Lower lobe of right lung (tissue), 2 donors: Measurements from ENCODE around the gene HOPX. TPM values are rescaled to one million over a fixed set of nuclear protein-coding genes. Genes with fewer than 3 reads are reported as not detected.
A peak's percentile ranks its signal among the peaks of the same experiment; 100 is the strongest.

ENCODE experiments used
- ATAC-seq, 2 donors: fragments of 200-7000 bp; cut with Tn5 transposase; one replicate each; pipeline ENCODE4 v1.9.1; 2020 to 2022; ENCODE audit warnings: mild to moderate bottlenecking in 2 of 2, moderate library complexity in 2 of 2
- DNase-seq: peaks from one replicate; pipeline ENCODE4 v3.0.0-alpha.2; 2020
- H3K27ac ChIP-seq: fragments of 200-600 bp; one replicate; pipeline ENCODE4 v1.8.0; 2022
- H3K27me3 ChIP-seq: fragments of 200-600 bp; one replicate; pipeline ENCODE4 v1.8.0; 2022; ENCODE audit warnings: low read depth
- H3K36me3 ChIP-seq: fragments of 200-600 bp; one replicate; pipeline ENCODE4 v1.8.0; 2022; ENCODE audit warnings: mild to moderate bottlenecking
- H3K4me1 ChIP-seq: fragments of 200-600 bp; one replicate; pipeline ENCODE4 v1.8.0; 2022
- H3K4me3 ChIP-seq: fragments of 200-600 bp; one replicate; pipeline ENCODE4 v1.8.0; 2022; ENCODE audit warnings: mild to moderate bottlenecking
- H3K9me3 ChIP-seq: fragments of 200-600 bp; one replicate; pipeline ENCODE4 v1.8.0; 2022
- CTCF ChIP-seq: fragments of 200-600 bp; IDR thresholded peaks from one replicate; pipeline ENCODE4 v1.8.0; 2022; ENCODE audit warnings: antibody characterized with exemption, mild to moderate bottlenecking
- intact Hi-C: fragments of 100-400 bp; cut with DNase I; formaldehyde crosslinking; loops from one replicate; pipeline ENCODE4 v1.11.0; 2022
- total RNA-seq: library from RNA; stranded (reverse); fragmentation: NEBNext Ultra II Directional; extraction: Animal tissue kit (Norgen Biotek cat#: 25700); gene quantifications from one replicate; pipeline ENCODE4 v1.2.1, GENCODE V29; 2021
- donor health status: DM: no; HTN: yes; CAD: no; lungs with severe emphysema.

The HOPX gene
- total RNA-seq, 1 donor from 2014 or later: 341 TPM

GRCh38 chr4:56723201-56723605, 42.1 kb upstream of the HOPX start:
- H3K36me3 ChIP-seq: no peaks in the 10 kb centered on the region
- H3K4me1 ChIP-seq: peaks cover 4% of the 10 kb centered on the region
- no peaks in the 10 kb centered on the region for H3K27me3 ChIP-seq
- H3K27ac ChIP-seq: no peak overlapping the region
- DNase-seq: no peak
- no peak for TF ChIP-seq CTCF
- H3K9me3 ChIP-seq: no peaks in the 10 kb centered on the region
- no peak overlapping the region for H3K4me3 ChIP-seq
- ATAC-seq: peak in 1 of 2 donors; percentile 19
- intact Hi-C loops: no loop called here

GRCh38 chr4:56708146-56708545, 27.1 kb upstream of the HOPX start:
- Histone ChIP-seq H3K27ac (no peak overlapping the region), H3K36me3 (no peaks in the 10 kb centered on the region), H3K9me3 (peaks cover 4% of the 10 kb centered on the region), H3K4me1 (no peaks in the 10 kb centered on the region), H3K4me3 (no peak overlapping the region), H3K27me3 (no peaks in the 10 kb centered on the region)
- DNase-seq (no peak), ATAC-seq (no peak)
- intact Hi-C loops: no loop called here
- TF ChIP-seq CTCF: no peak

DNA sequence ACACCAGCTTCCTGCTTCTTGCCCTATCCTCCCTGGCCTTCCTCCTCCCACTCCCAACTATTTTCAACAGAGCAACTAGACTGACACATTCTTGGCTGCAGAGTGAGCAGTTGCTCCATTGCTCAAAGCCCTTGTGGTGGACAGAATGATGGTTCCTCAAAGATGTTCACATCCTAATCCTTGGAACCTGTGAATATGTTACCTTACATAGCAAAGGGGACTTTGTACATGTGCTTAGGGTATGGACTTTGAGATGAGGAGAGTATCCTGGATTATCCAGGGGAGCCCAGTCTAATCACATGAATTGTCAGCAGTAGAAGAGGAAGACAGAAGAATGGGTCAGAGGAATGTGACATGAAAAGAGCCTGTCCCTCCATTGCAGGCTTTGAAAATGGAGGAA, 24.9 kb upstream of the HOPX start:
- intact Hi-C loops: no loop called here
- Histone ChIP-seq H3K4me3 (no peak overlapping the region), H3K36me3 (no peaks in the 10 kb centered on the region), H3K27me3 (no peaks in the 10 kb centered on the region), H3K27ac (no peak overlapping the region), H3K4me1 (no peaks in the 10 kb centered on the region), H3K9me3 (no peaks in the 10 kb centered on the region)
- ATAC-seq (no peak), DNase-seq (no peak)
- TF ChIP-seq CTCF: no peak

- Histone ChIP-seq H3K9me3 (no peaks in the 10 kb centered on the region), H3K36me3 (no peaks in the 10 kb centered on the region)
- intact Hi-C loops: no loop called here
Observed at GRCh38 chr4:56705334-56705733, 24.2 kb upstream of the HOPX start.

DNA sequence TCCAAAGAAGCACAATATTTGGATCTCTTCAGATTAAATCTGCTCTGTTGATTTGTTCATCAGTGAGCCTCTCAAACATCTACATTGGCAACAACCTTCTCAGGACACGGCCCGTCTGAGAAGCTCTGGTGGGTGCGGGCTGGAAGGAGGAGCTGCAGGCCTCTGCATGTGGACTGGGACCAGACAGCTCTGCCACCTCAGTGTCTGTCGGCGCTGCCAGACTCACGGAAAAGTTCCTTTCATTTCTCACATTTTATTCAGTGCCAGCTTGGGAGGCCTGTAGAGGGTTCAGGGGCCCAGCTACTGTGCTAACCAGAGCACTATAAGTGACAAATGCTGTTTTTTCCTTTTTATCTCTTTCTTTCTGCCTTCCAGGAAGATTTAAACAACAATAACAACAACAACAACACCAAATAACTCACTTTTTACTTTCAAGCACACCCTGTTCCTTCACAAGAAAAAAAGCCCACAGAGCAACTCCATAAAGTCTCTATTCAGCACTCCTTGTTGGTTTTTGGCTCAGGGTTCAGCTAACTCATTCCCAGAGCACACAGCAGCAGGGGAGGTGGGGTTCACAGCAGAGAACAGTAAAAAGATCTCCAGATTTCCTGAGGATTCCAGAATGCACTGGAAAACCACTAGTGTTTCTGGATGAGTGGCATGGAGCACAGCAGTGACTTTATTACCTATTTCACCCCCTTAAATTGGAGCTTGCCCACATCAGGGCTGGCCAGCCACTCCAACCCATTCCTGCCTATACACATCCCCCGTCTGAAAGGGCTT, 23.2 kb upstream of the HOPX start:
- peak overlapping the region; percentile 28 for H3K27ac ChIP-seq
- intact Hi-C loops: no loop called here
- ATAC-seq (peak in 1 of 2 donors; percentile 54), DNase-seq (no peak)
- no peaks in the 10 kb centered on the region for H3K4me1 ChIP-seq
- TF ChIP-seq CTCF: no peak
- no peaks in the 10 kb centered on the region for H3K27me3 ChIP-seq
- no peaks in the 10 kb centered on the region for H3K9me3 ChIP-seq
- H3K36me3 ChIP-seq: no peaks in the 10 kb centered on the region
- no peak overlapping the region for H3K4me3 ChIP-seq

More at GRCh38 chr4:56705334-56705733, 24.2 kb upstream of the HOPX start:
- H3K27me3 ChIP-seq: no peaks in the 10 kb centered on the region
- H3K4me3 ChIP-seq: no peak overlapping the region
- no peaks in the 10 kb centered on the region for H3K4me1 ChIP-seq
- H3K27ac ChIP-seq: no peak overlapping the region
- TF ChIP-seq CTCF: no peak
- no peak for ATAC-seq
- DNase-seq: no peak
